GM20431 (cell line): ENCODE data around the gene SEMA6D.

ENCODE experiments used
- in situ Hi-C: fragments of 300-500 bp; cut with MseI, MboI; formaldehyde crosslinking; loops from one replicate; pipeline ENCODE4 v1.15.0; 2020; ENCODE audit warnings: low sequenced_read_pairs; ENCODE audit not compliant: unreplicated experiment

The SEMA6D gene

GRCh38 chr15:47717036-47717612 lies at the start of gene SEMA6D:
SEMA6D (plus strand) TSS chr15:47717505; CDS start chr15:47759799, 42,294 bp downstream.
- in situ Hi-C loops = loop anchor here (25.0 kb wide), 2 partner anchors 95 to 270 kb away; no protein-coding TSS in a partner anchor

GRCh38 chr15:47669221-47669620 lies 48.1 kb upstream of the SEMA6D start:
- in situ Hi-C loops = no loop called here

- in situ Hi-C loops = no loop called here
Observed at GRCh38 chr15:47670365-47670764, 46.9 kb upstream of the SEMA6D start.

GRCh38 chr15:47673232-47673761 lies 44.0 kb upstream of the SEMA6D start:
- in situ Hi-C loops = no loop called here

GRCh38 chr15:47674586-47675232 lies 42.6 kb upstream of the SEMA6D start:
- in situ Hi-C loops = no loop called here

- in situ Hi-C loops = no loop called here
Observed at GRCh38 chr15:47675735-47676134, 41.6 kb upstream of the SEMA6D start.

- in situ Hi-C loops = no loop called here
Observed at GRCh38 chr15:47678040-47678439, 39.3 kb upstream of the SEMA6D start.

GRCh38 chr15:47682661-47683060 lies 34.6 kb upstream of the SEMA6D start:
- in situ Hi-C loops = no loop called here

GRCh38 chr15:47685141-47685870 lies 32.0 kb upstream of the SEMA6D start:
- in situ Hi-C loops = no loop called here

GRCh38 chr15:47688573-47689086 lies 28.7 kb upstream of the SEMA6D start:
- in situ Hi-C loops = no loop called here

- in situ Hi-C loops = no loop called here
Observed at GRCh38 chr15:47689660-47690059, 27.6 kb upstream of the SEMA6D start.

GRCh38 chr15:47691882-47692281 lies 25.4 kb upstream of the SEMA6D start:
- in situ Hi-C loops = no loop called here

GRCh38 chr15:47696351-47696750 lies 21.0 kb upstream of the SEMA6D start:
- in situ Hi-C loops = no loop called here

GRCh38 chr15:47705281-47705997 lies 11.9 kb upstream of the SEMA6D start:
- in situ Hi-C loops = loop anchor here (25.0 kb wide), 2 partner anchors 107 to 282 kb away; no protein-coding TSS in a partner anchor

GRCh38 chr15:47707391-47707790 lies 9.9 kb upstream of the SEMA6D start:
- in situ Hi-C loops = loop anchor here (25.0 kb wide), 2 partner anchors 105 to 280 kb away; no protein-coding TSS in a partner anchor

- in situ Hi-C loops = loop anchor here (25.0 kb wide), 2 partner anchors 104 to 279 kb away; no protein-coding TSS in a partner anchor
Observed at GRCh38 chr15:47708161-47708980, 8.9 kb upstream of the SEMA6D start.

- in situ Hi-C loops = loop anchor here (25.0 kb wide), 2 partner anchors 101 to 276 kb away; no protein-coding TSS in a partner anchor
Observed at GRCh38 chr15:47711655-47712054, 5.7 kb upstream of the SEMA6D start.

- in situ Hi-C loops = loop anchor here (25.0 kb wide), 2 partner anchors 97 to 272 kb away; no protein-coding TSS in a partner anchor
Observed at GRCh38 chr15:47715402-47715801, 1.9 kb upstream of the SEMA6D start.
